HG03139 (cell line): ENCODE results near the gene ABCB4.

Source experiments
- ATAC-seq: cut with Tn5 transposase; IDR thresholded peaks from one replicate; pipeline ENCODE4 v1.9.1; 2021; ENCODE audit not compliant: unreplicated experiment

The ABCB4 gene

DNA sequence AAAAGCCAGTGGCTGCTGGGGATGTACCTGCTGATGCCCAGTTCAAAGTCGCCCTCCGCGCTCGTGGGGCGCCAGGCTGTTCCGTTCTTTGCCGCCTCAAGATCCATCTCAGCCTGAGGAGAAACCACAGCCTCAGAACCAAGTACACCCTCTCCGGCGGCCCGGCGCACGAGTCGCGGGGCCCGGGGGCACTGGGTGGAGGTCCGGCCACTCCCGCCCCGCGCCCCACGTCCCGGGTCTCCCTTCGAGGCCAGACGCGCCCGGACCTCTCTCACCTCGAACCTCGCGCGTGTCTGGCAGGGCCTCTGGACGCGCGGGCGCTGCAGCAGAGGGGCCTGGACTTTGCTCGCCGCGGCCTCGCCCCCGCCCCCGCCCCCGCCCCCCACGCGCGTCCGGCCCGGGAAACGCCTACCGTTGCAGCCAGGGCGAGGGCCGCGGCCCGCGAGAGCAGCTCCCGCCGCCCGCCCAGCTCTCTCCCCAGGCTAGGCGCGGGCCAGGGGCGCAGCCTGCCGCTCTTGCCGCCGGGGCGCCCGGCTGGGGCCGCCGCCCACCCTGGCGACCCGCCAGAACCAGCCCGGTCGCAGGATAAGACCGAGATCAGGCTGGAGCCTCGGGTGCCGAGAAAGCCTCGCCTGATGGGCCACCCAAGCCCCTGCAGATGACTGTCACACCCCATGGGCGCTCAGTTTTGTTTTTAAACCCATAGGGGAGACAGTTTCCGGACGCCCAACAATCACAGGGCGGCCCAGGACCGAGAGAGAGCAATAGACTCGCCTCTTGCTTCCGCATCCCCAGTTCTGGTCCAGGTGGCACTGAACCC is at the start of gene ABCB4:
TSS of gene ABCB4 (minus strand) at position 322 of the 820 bp plus-strand sequence. CDS start at position 107, 215 bp downstream.
- no peak for ATAC-seq

DNA sequence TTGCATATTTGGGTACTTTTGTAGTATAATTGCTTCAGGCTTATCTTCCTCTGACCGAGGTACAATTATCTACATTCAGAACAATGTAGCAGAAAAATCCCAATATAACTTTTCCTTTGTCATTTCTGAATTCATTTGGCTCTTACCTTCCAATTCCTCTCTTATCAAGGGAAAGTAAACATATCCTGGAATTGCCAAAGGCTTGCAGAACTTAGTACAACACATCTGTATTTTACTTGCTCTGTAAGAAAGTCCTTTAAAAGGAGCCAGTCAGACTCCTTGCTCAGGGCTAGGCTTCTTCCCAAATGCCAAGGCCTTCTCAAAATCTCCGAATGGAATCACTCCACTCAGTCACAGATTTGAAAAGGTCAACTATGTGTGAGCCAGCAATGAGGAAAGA is 43.3 kb upstream of the ABCB4 start:
- ATAC-seq: no peak

DNA sequence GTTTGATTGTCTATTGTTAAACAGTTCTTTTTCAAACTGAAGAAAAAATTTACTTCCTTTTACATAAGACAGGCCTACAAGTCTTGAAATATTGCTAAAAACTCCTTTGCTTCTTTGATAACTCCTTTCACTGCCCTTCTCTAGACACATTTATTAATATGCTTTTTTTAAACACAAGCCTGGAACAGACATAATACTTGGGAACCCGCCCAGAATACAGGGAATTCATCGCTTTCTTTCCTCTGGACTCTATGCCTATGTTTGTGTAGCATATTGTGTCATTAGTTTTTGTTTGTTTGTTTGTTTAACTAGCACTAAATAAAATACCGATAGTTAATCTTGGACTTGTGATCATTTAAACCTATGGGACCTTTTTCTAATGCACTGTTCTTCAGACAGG is 42.4 kb upstream of the ABCB4 start:
- ATAC-seq: no peak

DNA sequence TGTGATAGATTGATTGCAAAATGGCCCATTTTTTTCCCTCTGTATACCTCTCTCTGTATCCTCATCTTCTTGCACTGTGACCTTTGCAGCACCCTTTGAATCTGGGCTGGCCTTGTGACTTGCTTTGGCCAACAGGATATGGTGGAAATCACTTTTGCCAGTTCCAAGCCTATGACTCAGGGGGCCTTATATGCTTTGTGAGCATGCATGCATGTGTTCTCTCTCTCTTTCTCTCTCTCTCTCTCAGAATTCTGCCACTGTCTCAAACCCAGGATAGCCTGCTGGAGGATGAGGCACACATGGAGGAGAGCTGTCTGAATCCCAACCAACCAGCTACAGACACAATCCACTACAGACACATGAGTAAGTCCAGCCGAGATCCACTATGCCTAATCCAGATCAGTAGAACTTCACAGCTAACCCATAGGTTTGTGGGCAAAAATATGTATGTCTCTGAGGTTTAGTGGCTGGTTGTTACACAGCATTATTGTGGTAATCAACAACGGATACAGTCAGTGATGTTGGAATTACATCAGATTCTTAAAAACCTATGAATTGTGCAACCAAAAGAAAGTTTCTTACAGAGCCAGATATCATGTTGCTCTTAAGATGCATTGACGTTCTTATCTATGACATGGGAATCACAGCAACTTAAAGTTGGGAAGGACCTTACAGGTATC is 41.8 kb upstream of the ABCB4 start:
- ATAC-seq: no peak

DNA sequence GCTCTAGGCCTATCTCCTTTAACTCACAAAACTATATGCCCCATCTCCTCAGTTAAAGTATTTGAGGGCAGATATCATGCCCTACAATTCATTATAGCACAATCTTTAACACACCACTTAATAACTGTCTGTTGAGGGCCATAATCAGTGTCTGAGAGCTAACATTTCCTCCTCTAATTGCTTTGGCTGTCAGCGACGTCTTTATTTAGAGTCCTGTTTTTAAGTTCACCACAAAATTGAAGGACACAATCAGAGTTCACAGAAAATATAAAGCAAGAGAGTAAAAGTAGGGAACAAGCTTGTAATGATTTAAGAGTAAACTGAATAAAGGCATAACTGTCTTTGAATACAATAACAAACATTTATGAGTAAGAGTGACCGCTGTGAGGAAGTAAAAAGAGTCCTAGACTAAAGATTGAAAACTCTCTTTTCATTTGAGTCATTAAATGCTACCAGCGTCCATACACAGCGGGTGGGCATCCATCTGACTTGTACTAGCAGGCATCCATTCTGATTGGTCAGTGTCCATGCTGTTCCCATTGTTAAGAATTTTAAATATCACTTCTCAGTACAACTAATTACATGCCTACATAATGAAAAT is 38.4 kb upstream of the ABCB4 start:
- no peak for ATAC-seq

DNA sequence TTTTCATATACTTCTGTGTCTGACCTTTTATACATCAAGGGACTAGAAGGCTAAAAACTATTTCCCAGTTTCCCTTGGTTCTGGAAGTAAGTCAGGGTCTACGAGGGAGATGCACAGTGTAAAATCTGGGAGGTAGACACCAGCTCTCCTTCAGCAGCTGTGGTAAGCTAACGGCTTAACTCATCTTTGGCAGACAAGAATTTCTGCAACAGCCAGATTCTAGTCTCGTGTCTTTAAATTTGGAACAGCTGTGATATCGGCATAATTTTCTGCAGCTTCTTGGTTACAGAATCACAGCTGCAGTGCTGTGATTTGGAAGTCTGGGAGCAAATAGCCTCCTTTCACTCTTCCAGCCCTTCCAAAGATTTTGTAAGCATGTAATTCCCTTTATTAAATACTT is 37.4 kb upstream of the ABCB4 start:
- no peak for ATAC-seq

DNA sequence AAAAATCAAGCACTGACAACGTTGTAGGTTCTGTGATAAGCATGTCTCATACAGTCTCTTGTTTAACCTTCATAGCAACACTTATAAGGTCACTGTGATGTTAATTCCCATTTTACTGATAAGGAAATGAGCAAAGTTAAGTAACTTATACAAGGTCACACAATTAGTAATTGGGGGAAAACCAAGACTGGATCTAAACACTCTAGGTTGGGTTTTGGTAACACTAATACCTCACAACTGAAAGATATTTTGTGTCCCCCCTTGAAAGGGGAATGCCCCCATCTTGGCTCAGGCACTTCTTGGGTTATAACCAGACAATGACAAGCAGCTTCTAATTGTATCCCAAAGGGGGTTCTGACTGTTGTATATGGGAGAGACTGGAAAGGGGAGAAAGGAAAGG is 36.0 kb upstream of the ABCB4 start:
- no peak for ATAC-seq

DNA sequence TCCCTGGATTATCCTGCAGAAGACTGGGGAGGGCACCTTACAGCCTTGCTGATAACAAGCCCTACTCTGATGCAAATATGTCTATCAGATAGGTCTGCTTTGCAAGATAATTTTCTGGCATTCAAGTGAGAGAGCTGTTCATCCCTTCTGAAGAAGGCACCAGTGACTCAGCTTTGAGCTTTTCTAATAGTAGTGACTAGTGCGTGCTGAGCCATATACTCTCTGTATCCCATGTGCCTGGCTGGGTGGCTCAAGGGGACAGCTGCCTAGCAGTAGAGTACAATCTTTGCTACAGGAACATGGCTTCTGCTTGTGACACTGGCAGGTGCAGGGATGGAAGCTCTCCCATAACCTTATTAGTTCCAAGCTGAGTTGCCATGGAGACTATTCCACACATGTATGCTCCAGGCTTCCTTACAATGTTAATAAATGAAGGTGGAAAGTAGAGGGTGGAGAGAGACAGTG is 35.0 kb upstream of the ABCB4 start:
- ATAC-seq: no peak

DNA sequence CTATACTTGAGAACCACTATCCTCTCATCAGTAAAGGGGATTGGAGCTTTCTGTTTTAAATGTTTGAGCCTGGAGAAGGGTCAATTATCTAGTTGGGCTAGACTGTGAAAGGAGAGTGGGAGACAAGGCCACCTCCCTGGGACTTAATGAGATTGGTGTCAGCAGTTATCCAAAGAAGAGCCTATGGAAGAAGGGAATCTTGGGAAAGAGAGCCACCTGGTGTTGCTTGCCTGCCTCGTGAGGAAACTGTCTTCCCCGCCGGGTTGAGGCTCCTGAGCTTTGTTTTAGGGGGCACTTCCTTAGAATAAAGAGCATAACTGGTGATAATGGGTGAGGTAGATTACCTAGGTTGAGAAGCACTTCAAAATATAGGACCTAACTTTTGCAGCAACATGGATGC is 32.0 kb upstream of the ABCB4 start:
- no peak for ATAC-seq

DNA sequence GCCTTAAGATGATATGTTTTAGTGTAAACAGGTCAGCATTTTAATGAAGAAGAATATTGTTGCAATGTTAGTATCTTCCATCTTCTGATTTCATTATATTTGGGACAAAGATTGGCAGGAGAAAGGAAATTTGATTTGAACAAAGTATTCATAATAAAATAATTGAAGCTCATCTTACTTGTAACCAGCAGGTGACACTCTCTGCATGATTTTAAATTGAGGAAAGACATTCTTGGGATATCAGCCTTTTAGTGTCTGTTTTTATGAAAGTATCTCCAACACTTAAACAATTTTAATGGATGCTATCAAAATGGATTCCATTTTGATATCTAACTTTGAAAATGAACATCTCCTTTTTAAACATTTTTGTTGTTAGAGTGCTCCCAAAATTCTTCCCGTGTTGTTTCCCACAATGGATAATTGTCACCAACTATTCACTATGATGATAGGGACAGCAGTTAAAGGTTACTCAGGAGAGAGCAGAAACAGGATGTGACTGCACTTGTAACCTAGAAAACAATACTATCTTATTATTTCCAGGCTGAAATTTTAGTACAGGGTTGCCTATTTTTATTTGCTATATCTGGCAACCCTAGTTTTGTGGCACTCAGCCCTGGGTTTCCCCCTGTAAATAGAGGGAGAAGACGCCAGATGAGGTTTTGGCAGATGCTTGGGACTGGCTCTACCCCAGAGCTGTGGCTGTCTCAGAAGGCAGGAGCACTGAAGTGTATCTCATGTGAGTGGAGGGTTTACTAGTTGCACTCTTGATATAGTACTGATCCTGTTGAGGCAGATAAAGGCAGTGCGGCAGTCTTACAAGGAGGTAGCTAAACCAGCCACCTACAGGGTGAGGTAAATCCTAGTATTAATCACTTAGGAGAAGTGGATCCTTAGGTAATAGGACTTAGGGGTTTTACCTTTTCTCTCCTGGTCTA is 31.0 kb upstream of the ABCB4 start:
- ATAC-seq: no peak

DNA sequence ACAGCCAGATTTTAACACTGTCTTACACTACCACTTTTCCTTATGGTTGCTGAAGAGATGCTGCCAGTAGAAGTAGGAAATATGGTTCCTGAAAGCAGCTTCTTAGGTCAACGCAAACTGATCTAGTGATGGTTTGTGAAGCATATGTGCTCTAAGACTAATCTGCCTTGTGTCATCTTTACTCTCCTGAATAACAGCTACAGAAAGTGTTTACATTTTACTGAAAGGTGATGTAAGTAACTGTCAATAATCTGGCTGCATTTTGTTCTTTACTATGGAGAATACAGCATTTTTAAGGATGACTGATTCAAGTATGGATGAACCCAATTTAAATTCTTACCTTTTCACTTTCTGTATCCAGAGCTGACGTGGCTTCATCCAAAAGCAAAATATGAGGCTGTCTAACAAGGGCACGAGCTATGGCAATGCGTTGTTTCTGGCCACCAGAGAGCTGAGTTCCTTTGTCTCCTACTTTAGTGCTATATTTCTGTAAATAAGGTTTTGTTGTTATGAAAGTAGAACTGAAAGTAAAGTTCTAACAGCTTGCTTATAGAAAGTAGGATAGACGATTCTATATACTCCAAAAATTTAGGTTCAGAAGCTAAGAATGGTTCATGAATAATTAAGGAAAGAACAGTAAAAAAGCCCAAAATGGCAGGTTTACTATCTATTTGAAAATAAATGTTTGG is 30.2 kb upstream of the ABCB4 start:
- ATAC-seq: no peak

DNA sequence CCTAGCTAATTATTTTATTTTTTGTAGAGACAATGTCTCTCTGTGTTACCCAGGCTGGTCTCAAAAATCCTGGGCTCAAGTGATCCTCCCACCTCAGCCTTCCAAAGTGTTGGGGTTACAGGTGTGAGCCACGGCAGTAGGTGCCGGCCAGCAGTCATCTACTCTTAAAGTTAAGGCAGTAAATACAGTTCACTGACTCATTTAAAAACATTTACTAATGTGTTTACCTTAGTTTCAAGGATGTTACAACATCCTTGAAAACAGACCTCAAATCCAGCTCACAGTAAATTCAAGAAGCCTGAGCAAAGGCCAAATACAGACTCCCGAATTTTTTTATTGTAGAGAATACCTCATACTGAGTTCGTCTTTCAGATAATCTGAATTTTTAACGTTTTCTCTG is 29.6 kb upstream of the ABCB4 start:
- no peak for ATAC-seq

DNA sequence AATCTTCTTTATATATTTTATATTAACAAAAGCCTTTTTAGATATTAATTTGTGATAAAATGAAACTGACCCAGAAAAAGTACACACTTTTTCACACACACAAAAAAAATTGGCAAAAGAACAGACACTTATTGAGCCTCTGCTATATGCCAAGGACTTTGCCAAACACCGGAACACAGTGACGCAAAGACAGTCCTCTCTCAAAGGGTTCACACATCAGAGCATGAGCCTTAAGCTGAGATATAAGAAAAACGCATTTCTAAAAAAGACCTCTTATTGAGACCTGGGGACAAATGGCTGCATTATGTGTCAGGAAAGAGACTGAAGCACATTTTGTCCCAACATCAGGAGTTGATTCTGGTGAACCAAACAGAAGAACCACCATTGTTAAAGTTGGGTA is 24.0 kb upstream of the ABCB4 start:
- ATAC-seq: no peak

DNA sequence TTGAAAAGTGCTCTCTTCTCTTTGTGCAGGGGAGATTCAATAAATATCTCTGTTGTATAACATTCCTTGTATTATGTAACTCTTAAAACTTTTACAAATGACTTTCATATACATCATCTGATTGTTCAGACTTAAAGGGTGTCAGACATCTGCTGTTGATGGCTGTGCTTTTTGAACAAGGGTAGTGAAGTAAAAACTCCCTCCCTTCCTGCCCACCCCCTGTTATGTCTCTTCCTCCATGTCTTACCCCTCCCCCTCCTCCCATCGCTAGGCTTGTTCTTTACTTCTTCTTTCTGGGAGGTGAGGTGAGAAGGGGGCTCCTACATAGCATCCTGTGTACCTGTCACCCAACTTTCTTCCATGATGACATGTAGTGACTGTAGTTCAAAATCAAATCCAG is 23.4 kb upstream of the ABCB4 start:
- no peak for ATAC-seq

DNA sequence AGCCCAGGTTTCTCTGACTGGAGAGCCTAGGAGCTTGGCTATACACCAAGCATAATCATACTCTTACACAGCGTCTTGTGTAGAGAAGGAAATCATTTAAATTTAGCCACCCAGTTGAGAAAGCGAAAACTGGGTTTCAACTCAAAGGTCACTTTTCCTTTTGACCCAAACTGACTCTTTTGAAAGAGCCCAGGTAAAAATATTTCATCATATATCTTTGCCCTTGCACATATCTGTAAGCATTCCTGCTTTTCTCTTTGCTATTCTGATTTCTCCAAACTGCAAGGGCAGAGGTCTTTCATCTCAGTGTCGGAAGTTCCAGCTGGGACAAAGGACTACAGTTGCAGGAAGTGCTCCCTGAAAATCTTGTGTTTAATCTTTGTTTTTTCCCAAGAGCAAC is 22.0 kb upstream of the ABCB4 start:
- no peak for ATAC-seq

DNA sequence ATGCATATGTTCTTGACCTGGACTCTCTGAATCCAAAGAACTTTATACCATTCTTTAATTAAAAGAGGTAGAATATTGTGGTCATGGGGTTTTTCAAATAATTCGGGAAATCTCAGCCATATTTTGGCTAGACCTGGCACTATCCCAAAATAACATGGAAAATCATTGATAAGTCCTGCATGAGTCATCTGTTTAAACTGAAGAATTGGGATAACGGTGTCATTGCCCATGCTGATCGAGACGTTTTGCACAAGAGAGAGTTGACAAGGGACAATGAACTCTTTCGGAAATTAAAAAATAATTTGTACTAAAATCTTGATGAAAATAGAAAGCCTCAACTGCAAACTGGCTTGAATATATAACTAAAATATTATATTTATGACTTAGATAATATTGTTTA is 19.9 kb upstream of the ABCB4 start:
- ATAC-seq: no peak

DNA sequence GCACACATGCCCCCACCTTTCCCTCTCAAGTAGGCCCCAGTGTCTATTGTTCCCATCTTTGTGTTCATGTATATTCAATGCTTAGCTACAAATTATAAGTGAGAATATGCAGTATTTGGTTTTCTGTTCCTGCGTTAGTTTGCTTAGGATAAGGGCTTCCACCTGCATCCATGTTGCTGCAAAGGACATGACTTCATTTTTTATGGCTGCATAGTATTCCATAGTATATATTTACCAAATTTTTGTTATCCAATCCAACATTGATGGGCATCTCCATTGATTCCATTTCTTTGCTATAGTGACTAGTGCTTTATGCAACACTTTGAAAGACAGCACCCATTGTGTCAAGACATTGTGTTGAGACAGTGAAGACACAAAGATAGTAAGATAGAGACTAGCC is 19.0 kb upstream of the ABCB4 start:
- no peak for ATAC-seq

DNA sequence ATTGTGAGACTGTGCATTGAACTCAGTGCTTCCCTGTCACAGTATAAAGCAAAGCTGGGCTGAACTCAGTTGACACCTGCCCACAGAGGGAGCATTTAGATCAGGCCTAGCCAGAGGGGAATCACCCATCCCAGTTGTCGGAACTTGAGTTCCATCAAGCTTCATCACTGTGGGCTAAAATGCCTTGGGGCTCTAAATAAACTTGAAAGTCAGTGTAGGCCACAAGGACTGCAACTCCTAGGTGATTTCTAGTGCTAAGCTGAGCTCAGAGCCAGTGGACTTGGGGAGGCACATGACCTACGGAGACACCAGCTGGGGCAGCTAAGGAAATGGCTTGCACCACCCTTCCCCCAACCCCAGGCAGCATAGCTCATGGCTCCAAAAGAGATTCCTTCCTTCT is 7.7 kb upstream of the ABCB4 start:
- ATAC-seq: no peak

DNA sequence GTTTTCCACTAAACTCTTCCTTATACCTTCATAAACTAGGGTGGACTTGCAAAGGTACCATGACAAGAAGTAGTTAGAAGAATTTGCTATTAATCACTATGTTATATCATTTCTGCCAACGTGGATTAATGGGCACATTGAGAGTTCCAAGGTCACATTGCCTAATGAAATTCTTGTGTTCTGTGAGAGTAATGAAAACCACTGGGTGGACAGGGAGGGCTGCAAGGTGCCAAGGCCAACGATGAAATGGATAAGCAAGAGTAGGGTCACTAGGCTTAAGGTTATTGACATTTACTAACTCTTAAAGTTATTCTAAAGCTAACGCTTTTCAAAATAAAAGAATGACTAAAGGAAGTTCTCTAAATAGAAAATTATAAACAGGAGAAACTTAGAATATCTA is 6.6 kb upstream of the ABCB4 start:
- no peak for ATAC-seq

DNA sequence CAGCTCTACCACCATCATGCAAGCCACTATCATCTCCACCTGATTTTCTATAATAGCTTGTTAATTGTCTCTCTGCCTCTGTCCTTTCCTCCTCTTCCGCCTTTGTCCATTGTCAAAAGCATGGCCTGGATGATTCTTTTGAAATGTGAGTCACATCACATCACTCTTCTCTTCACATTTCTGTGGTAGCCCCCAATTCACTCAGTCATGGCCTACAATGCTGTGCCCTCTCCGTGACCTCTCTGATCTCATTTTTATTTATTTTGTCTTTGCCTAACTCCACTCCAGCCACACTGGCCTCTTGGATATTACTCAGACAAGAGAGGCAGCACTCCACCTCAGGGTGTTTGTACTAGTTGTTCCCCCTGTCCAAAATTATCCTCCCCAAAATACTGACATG is 4.9 kb upstream of the ABCB4 start:
- no peak for ATAC-seq

DNA sequence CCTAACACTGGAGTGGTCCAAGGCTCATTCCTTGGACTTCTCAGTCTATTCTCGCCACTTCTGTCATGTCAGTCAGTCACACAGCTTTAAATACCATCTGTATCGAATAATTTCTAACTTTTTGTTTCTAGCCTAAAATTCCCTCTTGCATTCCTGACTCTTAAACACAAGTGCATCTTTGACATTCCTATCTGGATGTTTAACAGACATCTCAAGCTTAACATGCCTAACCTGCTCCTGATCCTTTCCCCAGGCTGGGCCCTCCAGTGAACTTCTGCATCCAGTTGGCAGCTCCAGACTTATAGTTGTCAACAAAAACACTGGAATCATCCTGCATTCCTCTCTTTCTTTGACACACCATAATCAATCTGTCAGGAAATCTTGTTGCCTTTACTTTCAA is 4.5 kb upstream of the ABCB4 start:
- no peak for ATAC-seq
